ENCODE measurements around the gene AUTS2.

Gene AUTS2

DNA sequence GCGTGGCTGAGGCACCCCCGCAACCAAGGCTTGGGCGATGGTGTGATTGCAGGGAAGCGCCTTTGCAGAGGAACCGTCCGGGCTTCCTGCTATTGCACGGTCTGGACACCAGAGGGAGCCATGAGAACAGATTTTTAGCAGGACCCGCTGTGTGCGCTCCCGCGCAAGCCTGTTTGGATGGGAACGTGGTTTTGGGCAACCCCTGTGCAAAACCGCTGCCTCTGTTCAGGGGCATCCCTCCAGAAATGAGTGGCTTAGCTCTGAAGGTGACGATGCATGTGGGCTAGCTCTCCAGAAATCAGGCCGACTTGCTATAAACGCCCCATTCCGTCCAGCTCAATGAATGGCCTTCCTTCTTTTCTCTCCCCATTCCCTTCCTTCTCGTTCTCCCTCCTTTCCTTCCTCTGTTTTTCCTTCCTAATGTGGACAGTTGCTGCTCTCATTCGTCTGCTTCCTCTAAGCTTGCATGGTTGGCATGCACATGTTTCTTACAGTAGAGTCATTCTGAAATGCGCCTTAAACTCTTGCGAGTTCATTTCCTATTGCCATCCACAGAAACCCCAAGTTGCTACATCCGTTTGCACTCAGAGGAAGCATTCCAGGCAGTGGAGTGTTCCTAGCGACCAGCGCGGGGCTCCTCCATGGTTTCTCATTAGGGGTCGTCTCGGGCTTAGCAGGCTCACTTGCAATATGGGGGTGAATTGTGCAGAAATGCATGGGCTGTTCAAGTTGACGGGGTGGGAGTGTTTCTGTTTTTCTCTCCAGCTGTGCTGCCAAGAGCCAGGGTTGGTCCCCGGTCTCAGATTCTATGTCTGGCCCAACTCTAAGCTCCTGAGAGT is 1231.2 kb downstream of the AUTS2 start:
- no peak overlapping the region for H3K27ac ChIP-seq (replicated peaks)
- peak; percentile 17 to 55 for DNase-seq (ENCODE audit: low read depth in 1 of 2, low spot score in 1 of 2)
- TF ChIP-seq, protein P1, sequence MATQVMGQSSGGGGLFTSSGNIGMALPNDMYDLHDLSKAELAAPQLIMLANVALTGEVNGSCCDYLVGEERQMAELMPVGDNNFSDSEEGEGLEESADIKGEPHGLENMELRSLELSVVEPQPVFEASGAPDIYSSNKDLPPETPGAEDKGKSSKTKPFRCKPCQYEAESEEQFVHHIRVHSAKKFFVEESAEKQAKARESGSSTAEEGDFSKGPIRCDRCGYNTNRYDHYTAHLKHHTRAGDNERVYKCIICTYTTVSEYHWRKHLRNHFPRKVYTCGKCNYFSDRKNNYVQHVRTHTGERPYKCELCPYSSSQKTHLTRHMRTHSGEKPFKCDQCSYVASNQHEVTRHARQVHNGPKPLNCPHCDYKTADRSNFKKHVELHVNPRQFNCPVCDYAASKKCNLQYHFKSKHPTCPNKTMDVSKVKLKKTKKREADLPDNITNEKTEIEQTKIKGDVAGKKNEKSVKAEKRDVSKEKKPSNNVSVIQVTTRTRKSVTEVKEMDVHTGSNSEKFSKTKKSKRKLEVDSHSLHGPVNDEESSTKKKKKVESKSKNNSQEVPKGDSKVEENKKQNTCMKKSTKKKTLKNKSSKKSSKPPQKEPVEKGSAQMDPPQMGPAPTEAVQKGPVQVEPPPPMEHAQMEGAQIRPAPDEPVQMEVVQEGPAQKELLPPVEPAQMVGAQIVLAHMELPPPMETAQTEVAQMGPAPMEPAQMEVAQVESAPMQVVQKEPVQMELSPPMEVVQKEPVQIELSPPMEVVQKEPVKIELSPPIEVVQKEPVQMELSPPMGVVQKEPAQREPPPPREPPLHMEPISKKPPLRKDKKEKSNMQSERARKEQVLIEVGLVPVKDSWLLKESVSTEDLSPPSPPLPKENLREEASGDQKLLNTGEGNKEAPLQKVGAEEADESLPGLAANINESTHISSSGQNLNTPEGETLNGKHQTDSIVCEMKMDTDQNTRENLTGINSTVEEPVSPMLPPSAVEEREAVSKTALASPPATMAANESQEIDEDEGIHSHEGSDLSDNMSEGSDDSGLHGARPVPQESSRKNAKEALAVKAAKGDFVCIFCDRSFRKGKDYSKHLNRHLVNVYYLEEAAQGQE (IDR thresholded peaks at IDR 0.05; ENCODE audit: insufficient replicate concordance, low read depth): no peak
- TF ChIP-seq SPI1 (IDR thresholded peaks at IDR 0.05; ENCODE audit: borderline replicate concordance, low read depth) (peak; percentile 29; the same call in 1 of the 2 replicates), GABPA (IDR thresholded peaks at IDR 0.05; ENCODE audit: low read depth) (no peak), POLR2AphosphoS5 (IDR thresholded peaks at IDR 0.05; ENCODE audit: low read depth) (no peak)
- TF ChIP-seq, protein P2, sequence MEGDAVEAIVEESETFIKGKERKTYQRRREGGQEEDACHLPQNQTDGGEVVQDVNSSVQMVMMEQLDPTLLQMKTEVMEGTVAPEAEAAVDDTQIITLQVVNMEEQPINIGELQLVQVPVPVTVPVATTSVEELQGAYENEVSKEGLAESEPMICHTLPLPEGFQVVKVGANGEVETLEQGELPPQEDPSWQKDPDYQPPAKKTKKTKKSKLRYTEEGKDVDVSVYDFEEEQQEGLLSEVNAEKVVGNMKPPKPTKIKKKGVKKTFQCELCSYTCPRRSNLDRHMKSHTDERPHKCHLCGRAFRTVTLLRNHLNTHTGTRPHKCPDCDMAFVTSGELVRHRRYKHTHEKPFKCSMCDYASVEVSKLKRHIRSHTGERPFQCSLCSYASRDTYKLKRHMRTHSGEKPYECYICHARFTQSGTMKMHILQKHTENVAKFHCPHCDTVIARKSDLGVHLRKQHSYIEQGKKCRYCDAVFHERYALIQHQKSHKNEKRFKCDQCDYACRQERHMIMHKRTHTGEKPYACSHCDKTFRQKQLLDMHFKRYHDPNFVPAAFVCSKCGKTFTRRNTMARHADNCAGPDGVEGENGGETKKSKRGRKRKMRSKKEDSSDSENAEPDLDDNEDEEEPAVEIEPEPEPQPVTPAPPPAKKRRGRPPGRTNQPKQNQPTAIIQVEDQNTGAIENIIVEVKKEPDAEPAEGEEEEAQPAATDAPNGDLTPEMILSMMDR (IDR thresholded peaks at IDR 0.05; ENCODE audit: insufficient read depth, low read length): peak; percentile 90
- H3K27me3 ChIP-seq (ENCODE audit: insufficient read depth, poor library complexity, severe bottlenecking): no peaks in the 10 kb centered on the region
- no peak overlapping the region for H3K4me3 ChIP-seq (replicated peaks; ENCODE audit: insufficient read depth, low read length)

DNA sequence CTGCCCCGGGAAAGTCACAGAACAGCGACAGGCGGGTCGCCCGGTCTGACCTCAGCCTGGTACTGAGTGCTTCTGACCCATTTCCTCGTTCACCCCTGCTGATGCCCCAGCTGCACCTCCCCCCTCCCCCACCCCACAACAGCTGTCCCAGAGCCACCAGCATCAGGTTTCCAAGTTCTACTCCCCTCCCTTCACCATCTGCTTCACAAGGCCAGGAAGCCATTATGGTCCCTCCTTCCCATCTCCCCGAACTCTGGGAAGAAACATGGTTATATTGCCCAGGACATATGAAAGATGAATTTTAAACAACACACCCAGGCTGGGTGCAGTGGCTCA is 1231.8 kb downstream of the AUTS2 start:
- no peak overlapping the region for H3K27ac ChIP-seq (replicated peaks)
- no peak for TF ChIP-seq POLR2AphosphoS5 (IDR thresholded peaks at IDR 0.05; ENCODE audit: low read depth)
- TF ChIP-seq, protein P2 (IDR thresholded peaks at IDR 0.05; ENCODE audit: insufficient read depth, low read length): no peak
- no peak for TF ChIP-seq SPI1 (IDR thresholded peaks at IDR 0.05; ENCODE audit: borderline replicate concordance, low read depth)
- no peak for TF ChIP-seq GABPA (IDR thresholded peaks at IDR 0.05; ENCODE audit: low read depth)
- TF ChIP-seq, protein P1 (IDR thresholded peaks at IDR 0.05; ENCODE audit: insufficient replicate concordance, low read depth): no peak

DNA sequence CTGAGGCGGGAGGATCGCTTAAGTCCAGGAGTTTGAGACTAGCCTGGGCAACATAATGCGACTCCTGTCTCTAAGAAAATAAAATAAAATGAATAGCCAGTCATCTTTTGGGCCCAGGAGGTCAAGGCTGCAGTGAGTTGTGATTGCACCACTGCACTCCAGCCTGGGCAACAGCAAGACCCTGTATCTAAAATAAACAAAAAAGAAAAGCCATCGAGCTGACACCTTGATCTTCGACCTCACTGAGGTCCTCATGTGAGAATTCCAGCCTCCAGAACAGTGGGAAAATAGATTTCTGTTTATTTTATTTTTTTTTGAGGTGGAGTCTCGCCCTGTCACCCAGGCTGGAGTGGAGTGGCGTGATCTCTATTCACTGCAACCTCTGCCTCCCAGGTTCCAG is 1232.2 kb downstream of the AUTS2 start:
- Histone ChIP-seq H3K4me3 (replicated peaks; ENCODE audit: insufficient read depth, low read length) (no peak overlapping the region), H3K27me3 (ENCODE audit: insufficient read depth, poor library complexity, severe bottlenecking) (no peaks in the 10 kb centered on the region), H3K27ac (replicated peaks) (no peak overlapping the region)
- TF ChIP-seq, protein P2 (IDR thresholded peaks at IDR 0.05; ENCODE audit: insufficient read depth, low read length): no peak
- TF ChIP-seq SPI1 (IDR thresholded peaks at IDR 0.05; ENCODE audit: borderline replicate concordance, low read depth) (no peak), POLR2AphosphoS5 (IDR thresholded peaks at IDR 0.05; ENCODE audit: low read depth) (no peak), GABPA (IDR thresholded peaks at IDR 0.05; ENCODE audit: low read depth) (no peak)
- TF ChIP-seq, protein P1 (IDR thresholded peaks at IDR 0.05; ENCODE audit: insufficient replicate concordance, low read depth): no peak
- DNase-seq (ENCODE audit: low read depth in 1 of 2, low spot score in 1 of 2): no peak

More for the DNA sequence above, 1231.8 kb downstream of the AUTS2 start:
- no peak for DNase-seq (ENCODE audit: low read depth in 1 of 2, low spot score in 1 of 2)
- Histone ChIP-seq H3K4me3 (replicated peaks; ENCODE audit: insufficient read depth, low read length) (no peak overlapping the region), H3K27me3 (ENCODE audit: insufficient read depth, poor library complexity, severe bottlenecking) (no peaks in the 10 kb centered on the region)

Measured in HL-60 (cell line).